A549 treated with Mapracorat at 1 μM for 4 hours (cell line): ENCODE results near the gene M6PR. TPM values are rescaled to one million over a fixed set of nuclear protein-coding genes. Genes with fewer than 3 reads are reported as not detected.

ENCODE experiments used
- total RNA-seq: library from RNA; stranded (reverse); fragments of 200-300 nt; extraction: Qiagen RNA extraction; gene quantifications from 5 replicates; pipeline ENCODE4 v1.2.3, GENCODE V29; 2022

The M6PR gene
- 145 to 170 TPM (median 151 TPM) in 5 replicates for total RNA-seq

DNA sequence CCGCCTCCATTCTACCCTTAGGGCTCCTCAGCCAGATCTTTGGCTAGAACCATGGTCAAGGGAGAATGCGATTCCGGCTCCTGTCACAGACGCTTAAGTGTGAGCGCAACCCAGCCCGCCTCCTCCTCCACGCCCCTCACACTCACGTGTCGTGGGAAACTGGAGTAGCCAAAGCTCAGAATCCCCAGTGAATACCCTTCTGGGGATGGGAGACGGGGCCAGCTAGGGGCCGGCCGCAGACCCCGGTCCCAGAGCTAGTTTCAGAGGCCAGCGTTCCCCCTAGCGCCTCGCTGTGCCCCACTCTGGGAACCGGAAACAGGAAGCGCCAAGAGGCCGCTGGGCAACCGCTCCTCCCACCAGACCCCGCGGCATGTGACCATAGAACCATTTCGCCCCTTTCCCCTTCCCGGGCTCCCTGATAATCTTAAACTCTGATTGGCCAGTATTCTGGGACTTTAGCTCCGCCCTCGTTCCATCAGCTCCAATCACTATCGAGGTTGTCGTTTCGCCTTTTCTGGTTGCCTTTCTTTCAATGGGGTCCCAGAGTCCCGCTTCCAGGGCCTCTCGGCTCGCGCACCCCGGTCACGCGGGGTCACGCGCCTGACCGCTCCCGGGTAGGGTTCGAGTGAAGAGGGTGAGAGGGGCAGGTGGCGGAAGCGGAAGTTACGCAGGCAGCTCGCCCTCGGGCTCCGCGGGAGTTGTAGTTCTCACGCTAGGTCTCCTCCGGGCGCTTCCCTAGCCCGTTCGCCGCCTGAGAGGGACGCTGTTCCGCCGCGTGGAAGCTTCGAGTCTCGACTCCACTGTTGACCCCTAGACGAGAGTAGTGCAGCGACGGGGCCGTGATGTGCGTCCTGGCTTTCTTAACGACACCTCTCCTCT lies at the start of gene M6PR:
M6PR (minus strand) TSS at position 304 of the 879 bp plus-strand sequence. CDS start 3,241 bp downstream, outside the sequence.

GRCh38 chr12:8989413-8989812 lies 40.0 kb upstream of the M6PR start, which contains the start of gene KLRG1:
Gene KLRG1, plus strand, starts transcription at chr12:8989546. Its CDS starts 90 bp downstream, at chr12:8989636.

DNA sequence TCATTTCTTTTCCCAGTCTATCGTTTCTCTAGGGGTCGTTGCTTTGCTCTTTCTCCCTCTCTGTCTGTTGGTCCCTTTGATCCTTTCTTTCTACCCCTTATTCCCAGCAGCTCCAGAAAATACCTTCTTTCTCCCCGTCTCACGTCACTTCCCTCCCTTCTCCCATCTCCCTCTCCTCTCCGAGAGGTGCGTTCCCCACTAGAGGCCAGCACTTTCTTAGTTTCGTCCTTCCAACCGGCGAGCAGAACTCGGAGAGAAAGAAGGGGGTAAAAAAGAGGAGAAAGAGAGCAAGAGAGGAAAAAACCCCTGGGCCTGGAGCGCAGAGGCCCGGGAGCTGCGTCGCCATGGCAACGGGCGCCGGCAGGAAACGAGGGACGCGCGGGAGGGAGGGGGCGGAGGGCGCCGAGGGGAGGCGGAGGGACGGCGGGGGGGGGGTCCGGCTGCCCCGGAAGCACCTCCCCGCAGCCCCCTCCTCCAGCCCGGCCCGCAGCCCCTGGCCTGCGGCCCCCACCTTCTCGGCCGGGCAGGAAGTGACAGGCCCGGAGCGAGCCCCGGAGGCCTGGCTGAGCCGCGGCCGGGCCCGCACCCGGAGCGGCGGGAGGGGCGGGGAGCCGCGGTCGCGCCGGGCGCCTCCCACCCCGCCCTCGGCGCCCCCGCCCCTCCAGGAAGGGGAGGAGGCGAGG lies 35.3 kb downstream of the M6PR start, which contains the start of gene PHC1:
PHC1 (plus strand) TSS at position 477 of the 683 bp plus-strand sequence. CDS start 3,169 bp downstream, outside the sequence.

Other genes with a start within 250 kb of the M6PR start
- not detected in 5 replicates for gene A2ML1, start 127.0 kb downstream of the M6PR start, total RNA-seq
- 9.5 to 11.5 TPM (median 10.1 TPM) in 5 replicates for gene PHC1, start 35.1 kb downstream of the M6PR start, total RNA-seq
- gene KLRG1, start 39.9 kb upstream of the M6PR start, total RNA-seq: 0.94 to 1.9 TPM (median 1.4 TPM) in 5 replicates
- gene A2M, start 166.3 kb upstream of the M6PR start, total RNA-seq: 0.03 to 0.08 TPM (median 0.08 TPM) in 3 of 5 replicates, not detected in the others